HG02938 (cell line): ENCODE measurements around the gene FZD2.
"Not testable (repeated sequence)": the region's sequence is repeated elsewhere in the genome, so short reads cannot be mapped to it uniquely, and the experiment has no call there.

Source experiments
- ATAC-seq: cut with Tn5 transposase; IDR thresholded peaks from one replicate; pipeline ENCODE4 v1.9.1; 2021; ENCODE audit warnings: mild to moderate bottlenecking, moderate library complexity; ENCODE audit not compliant: unreplicated experiment

FZD2 gene

GRCh38 chr17:44572801-44573200, 15.5 kb downstream of the FZD2 start:
- no peak for ATAC-seq

DNA sequence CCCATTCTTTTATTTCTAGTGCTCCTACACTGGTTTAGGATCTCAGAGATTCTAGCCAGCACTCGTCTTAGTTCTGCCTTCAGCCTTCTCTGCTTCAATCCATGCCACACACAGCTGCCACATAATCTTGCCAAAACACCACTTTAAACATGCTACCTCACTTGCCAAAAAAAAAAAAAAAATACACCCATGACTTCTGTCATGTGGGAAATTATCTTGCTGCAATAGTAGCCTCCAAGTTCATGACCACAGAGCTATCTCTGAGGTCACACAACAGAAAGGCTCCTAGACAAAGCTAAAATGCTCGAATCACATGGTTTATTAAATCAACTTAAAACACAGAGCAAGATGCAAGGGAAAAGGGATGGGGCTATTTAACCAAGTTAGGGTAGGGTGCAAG, 18.1 kb downstream of the FZD2 start:
- no peak for ATAC-seq

DNA sequence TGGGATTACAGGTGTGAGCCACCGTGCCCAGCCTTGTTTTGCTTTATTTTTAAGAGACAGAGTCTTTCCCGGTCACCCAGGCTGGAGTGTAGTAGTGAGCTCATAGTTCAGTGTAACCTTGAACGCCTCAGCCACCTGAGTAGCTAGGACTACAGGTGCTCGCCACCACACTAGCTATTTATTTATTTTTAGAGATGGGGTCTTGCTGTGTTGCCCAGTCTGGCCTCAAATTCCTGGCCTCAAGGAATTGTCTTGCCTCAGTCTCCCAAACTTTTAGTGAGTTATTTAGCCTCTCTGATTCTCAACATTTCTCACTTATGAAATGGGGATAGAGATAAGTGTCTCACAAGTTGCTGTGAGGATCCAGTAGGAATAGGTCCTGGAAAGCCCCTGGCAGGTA, 21.7 kb downstream of the FZD2 start:
- no peak for ATAC-seq

DNA sequence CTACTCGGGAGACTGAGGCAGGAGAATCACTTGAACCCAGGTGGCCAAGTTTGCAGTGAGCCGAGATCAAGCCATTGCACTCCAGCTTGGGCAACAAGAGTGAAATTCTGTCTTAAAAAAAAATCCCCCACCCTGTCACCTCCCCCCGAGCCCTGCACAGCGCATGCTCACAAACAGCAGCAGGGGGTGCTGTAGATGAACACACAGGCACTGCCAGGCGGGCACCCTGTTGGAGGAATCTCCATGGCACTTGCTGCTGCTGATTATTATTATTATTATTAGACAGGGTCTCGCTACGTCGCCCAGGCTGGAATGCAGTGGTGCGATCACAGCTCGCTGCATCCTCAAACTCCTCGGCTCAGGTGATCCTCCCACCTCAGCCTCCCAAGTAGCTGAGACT, 24.6 kb downstream of the FZD2 start:
- no peak for ATAC-seq

DNA sequence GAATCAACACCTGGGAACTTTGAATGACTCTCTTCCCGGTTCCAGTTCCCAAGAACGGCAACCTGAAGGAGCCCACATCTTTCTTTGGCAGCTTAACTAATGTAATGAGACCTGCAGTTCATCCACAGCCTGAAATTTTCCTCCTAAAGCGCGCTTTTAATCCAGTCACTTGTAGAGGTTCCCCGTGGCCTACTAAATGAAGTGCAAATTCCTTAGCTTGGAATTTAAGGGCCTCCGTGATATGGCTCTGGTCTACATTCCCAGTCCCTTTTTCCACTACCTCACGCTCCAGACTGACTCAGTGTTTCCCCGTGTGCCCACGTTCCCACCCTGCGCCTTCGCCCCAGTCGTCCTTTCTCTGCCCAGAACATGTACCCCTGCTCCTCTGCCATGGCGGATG, 27.2 kb downstream of the FZD2 start:
- ATAC-seq: no peak

DNA sequence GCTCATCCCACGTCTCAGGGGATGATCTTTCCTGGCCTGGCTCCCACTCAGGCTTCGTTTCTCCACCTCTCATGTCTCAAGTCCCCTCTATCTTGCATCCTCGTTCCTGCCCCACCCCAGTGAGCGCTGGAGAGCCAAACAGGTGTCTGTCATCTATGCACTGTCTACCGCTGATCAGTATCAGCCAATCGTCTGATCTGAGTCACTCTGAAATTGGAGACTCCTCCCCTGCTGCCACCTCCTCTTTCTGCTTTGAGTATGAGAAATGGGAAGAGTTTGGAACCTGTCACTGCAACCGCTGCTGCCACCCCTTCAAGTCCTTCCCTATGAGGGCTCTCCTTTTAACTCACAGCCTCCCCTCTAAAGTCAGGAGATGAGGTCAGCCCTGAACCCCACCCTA, 28.0 kb downstream of the FZD2 start:
- no peak for ATAC-seq

- no peak for ATAC-seq
These were observed 30.1 kb downstream of the FZD2 start for GRCh38 chr17:44587339-44587738.

DNA sequence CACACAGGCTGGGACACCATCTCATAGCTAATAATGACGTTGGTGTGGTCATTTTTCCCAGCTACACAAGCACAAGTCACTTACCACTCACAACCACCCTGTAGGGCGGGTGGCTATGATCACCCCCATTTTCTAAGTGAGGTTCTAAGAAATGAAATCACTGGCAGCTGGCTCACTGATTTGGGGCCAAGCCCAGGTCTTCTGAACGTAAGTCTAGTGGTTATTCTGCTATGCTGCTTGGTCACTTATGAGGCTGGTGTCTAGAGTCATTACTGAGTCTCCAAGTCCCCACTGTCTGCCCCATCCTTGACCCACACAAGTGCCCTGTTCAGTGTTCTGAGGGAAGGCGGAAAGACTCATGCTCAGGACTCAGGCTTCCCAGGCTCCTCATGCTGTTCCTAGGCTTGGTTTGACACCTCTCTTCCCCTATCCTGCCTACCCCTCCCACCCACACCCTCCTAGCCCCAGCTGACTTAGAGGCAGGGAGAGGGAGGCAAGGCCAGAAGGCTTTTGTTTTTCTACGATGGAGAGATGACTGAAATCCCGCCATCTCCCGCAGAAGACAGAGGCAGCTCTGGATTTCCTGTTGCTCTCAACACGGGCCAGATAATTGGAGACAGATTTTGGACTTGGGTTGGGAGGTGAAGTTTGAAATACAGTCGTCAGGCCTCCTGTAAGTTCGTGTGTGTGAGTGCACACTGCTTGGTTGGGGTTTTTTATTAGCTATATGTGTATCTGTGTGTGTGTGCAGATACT, 32.2 kb downstream of the FZD2 start:
- ATAC-seq: no peak

GRCh38 chr17:44590072-44590462, 32.8 kb downstream of the FZD2 start:
- ATAC-seq: not testable (repeated sequence)

DNA sequence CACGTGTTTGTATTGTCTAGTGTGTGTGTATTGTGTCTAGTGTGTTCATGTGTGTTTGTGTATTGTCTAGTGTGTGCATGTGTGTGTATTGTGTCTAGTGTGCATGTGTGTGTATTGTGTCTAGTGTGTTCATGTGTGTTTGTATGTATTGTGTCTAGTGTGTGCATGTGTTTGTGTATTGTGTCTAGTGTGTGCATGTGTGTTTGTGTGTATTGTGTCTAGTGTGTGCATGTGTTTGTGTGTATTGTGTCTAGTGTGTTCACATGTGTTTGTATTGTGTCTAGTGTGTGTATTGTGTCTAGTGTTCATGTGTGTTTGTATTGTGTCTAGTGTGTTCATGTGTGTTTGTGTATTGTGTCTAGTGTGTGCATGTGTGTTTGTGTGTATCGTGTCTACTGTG, 33.5 kb downstream of the FZD2 start:
- not testable (repeated sequence) for ATAC-seq

DNA sequence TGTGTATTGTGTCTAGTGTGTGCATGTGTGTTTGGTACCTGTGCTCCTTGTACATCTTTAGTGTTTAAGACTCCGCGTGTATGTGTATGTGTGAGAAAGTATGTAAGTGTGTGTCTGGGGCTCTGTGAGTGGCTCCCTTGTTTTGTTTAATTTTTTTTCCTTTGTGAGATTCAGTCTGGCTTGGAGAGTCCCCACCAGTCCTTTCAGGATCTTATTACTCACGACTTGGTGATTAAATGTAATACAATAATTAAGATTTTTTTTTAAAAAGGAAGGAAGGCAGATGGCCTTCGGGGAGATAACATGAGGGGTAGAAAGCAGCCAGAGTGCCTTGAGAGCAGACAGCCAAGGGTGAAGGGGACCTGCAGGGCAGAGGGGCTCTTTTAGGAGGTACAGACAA, 33.9 kb downstream of the FZD2 start:
- no peak for ATAC-seq

DNA sequence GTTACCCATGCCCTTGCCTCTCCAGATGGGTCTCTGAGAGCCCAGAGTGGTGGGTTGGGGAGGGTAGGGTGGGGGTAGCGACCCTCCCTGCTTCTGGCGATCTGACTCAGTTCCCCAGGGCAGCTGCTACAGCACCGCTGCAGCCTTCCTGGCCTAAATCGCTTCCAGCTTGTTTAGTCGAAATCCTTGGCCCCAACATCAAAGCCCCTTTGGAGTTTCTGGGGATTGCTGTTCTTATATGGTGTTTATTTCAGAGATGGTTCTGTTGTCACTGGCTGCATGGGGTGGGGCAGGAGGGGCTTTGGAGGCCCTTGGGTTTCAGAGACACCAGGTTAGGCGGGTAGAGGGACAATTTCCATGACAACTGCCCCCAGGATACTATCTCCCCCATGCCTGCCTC, 35.9 kb downstream of the FZD2 start:
- no peak for ATAC-seq

DNA sequence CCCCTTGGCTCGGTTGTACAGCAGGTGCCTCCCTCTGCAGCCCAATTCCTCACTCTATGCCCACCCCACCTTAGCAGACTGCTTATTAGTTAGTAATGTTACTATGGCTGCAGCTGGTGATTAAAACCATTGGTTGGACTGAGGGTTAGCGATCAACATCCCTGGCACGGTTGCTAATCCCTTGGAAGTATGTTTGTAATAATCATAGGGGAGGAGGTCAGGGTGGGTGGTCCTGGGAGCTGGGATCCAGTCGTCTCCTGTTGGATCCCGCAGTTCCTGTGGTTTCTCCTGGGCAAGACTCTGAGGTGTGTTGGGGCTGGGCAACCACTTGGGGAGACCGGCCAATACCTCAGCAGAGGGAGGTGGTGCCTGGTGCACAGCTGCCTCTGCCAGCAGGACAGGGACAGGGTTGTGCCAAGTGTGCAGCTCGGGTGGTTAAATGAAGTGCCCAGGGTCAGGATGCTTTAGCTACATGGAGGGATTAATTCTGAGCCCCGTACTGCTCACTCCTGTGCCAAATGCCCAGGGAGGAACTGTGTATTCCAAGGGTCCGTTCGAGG, 38.0 kb downstream of the FZD2 start:
- ATAC-seq: no peak

DNA sequence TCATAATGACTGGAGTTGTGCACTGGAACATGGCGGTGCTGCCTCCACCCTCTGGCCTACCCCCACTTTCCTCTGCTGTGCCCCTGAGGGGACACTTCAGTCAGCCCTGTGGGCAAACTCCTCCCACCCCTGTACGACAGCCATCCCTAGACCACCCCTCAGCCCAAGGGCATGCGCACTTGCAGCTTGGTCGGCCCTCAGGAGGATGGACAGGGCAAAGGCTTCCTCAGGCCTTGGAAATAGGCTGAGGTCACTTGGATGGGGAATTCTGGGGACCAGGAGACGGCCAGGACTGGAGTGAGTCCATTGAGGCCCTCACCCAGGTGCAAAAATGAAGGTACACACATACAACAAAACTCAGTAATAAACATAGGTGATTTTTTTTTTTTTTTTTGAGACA, 41.0 kb downstream of the FZD2 start:
- no peak for ATAC-seq

- ATAC-seq: no peak
These were observed 41.6 kb downstream of the FZD2 start for GRCh38 chr17:44598932-44599297.

DNA sequence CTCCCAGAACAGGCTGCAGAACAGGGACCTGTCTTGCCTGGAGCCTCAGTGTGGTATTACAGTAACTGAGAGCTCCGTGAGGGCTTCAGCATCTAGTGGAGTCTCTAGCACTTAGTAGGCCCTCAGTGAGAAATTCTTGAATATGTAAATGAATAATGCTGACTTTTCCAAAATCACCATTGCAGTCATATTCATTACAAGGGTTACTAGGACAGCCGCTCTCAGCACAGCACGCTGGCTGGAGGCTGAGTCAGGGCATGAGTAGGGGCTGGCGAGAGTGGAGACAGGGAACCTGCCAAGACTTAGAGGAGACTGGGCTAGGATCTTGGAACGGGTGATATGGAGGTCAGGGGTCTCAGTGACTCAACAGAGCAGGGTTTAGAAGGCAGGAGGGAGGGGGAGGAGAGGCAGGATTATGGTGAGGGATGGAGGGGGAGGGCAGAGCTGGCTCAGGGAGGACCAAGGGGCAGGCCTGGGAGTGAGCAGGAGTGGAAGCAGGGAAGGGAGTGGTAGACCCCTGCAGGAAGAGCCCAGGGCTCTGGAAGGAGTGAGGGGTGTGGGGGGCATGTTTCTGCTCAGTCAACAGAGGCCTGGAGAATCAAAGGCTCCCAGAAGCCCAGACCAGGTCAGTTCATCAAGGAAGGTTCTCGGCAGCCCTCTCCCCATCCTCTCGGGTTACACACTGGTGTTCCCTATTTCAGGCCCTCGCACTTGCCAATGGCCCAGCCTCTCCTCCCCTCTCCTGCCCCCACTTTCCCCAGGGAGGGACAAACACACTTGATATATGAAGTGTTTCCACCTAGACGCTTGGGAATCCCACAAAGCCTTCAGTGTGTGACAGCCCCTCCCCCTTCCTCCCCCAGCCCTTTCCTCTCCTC, 42.3 kb downstream of the FZD2 start:
- ATAC-seq: no peak

DNA sequence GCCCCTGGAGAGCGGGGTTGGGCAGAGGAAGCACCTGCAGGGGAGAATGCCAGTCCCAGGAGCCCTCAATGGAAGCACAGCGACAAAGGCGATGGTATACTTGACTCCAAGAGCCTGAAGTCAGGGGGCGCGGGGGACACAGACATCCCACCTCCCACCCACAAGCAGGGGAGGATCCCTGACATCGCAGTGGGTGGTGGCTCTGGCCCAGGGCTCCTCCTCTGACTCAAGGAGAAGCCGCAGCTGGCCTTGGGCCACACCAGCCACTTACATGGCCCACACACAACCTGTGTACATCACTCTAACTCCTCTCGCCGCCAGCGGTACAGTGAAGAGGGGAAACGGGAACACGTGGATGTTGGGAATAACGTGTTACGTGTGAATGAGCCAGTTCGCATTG, 44.3 kb downstream of the FZD2 start:
- ATAC-seq: no peak

GRCh38 chr17:44601973-44602372, 44.7 kb downstream of the FZD2 start:
- no peak for ATAC-seq

GRCh38 chr17:44602390-44602789, 45.1 kb downstream of the FZD2 start:
- no peak for ATAC-seq

DNA sequence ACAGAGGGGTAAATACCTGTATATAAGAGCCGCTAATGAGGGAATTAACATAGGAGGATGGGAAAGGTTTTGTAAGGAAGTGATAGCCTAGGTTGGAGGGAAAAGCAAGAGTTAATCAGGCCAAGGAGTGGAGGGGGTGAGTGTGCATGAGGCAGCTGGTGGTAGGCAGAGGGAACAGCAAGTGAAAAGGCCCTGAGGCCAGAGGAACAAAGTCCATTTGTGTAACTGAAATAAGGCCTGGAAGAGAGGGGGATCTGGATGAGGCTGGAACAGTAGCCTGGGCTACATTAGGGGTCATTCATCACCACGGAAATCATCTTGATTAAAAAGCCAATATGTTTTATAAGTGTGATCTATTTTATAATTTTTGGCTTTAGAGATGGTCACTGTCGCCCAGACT, 45.7 kb downstream of the FZD2 start:
- ATAC-seq: no peak

GRCh38 chr17:44604116-44604761, 47.0 kb downstream of the FZD2 start:
- ATAC-seq: no peak
